Body of pancreas (tissue), 4 donors: ENCODE results near the gene HOXA10.

Experiments
- CTCF ChIP-seq, 7 experiments: fragments of 450-650 bp in 4 of 7; fragments of 200-600 bp in 3 of 7; sonication (generic) in 3 of 7; IDR thresholded peaks; one replicate each; pipeline ENCODE4 v1.5.1; 2016 to 2019; ENCODE audit warnings: antibody characterized with exemption in 7 of 7
- POLR2A ChIP-seq, 3 donors: fragments of 450-650 bp; IDR thresholded peaks; one replicate each; pipeline ENCODE4 v1.6.1; 2016; ENCODE audit warnings: antibody characterized with exemption in 3 of 3, mild to moderate bottlenecking in 2 of 3

DNA sequence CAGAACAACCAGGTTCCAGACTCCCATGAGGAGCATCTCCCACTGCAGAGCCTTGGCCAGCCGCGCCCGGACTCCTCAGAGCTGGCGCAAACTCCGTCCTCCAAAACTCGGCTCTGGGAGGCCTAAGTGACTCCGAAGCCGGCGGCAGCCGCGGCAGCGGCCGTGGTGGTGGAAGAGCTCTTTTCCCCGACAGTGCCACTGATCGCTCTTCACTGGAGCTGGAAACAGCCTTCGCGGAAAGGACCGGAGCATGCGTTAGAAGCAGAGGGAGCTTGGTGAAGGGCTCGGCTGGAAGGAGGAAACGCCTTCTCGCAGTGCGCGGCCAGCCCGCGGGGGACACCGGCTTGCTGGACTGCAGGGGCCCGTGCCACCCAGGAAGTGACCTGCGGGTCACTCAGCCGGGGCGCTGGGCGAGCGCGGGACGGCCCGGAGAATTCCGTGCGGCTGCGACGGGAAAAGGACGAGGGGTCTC lies 30.8 kb upstream of the HOXA10 start:
- TF ChIP-seq CTCF (IDR thresholded peaks at IDR 0.05), result no peak
- no peak for TF ChIP-seq POLR2A (IDR thresholded peaks at IDR 0.05)
